Measurements from ENCODE around the gene HRH1. TPM values are rescaled to one million over a fixed set of nuclear protein-coding genes. Genes with fewer than 3 reads are reported as not detected.

The HRH1 gene
- total and polyA plus RNA-seq, 2 experiments from 2014 or later, result not detected

DNA sequence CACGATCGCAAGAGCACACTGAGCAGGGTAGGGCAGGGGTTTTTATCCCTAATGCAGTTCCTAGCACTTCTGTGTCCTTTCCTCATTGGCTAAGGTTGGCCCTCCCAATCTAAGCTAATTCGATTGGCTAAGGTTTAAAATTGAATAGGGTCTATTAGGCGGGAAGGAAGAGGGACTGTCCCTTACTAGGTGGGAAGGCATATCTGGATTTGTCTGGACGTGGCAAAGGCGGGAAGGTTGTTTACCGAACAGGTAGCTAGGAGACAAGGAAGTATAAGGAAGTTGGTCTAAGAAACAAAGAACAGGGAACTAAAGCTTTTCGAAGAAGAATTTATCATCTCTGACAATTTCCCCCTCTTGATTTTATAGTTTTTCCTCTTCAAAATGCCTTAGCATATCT is 93.1 kb downstream of the HRH1 start:
- Mint-ChIP-seq H3K27ac (no peak overlapping the region), H3K27me3 (ENCODE audit: insufficient read depth, low read depth, poor library complexity) (no peaks in the 10 kb centered on the region), H3K36me3 (ENCODE audit: low read depth) (no peaks in the 10 kb centered on the region), H3K4me3 (no peak overlapping the region), H3K9me3 (no peaks in the 10 kb centered on the region), H3K4me1 (no peaks in the 10 kb centered on the region)
- H3F3A ChIP-seq (replicated peaks; ENCODE audit: low read depth), result no peaks in the 10 kb centered on the region
- H3K27ac ChIP-seq (ENCODE audit: low read depth), result no peak overlapping the region
- H3K9me2 ChIP-seq (ENCODE audit: insufficient read depth), result no peaks in the 10 kb centered on the region
- no peak overlapping the region for H3K4me2 ChIP-seq
- H3K4me3 ChIP-seq, result no peak overlapping the region
- H4K20me1 ChIP-seq (replicated peaks; ENCODE audit: insufficient read depth), result no peaks in the 10 kb centered on the region
- no peaks in the 10 kb centered on the region for H3K79me2 ChIP-seq (replicated peaks; ENCODE audit: insufficient read depth)
- no peaks in the 10 kb centered on the region for H3K4me1 ChIP-seq (ENCODE audit: insufficient read depth)
- no peak overlapping the region for H2AFZ ChIP-seq
- ATAC-seq (no peak), DNase-seq (ENCODE audit: low spot score) (no peak)
- TF ChIP-seq, protein P1, sequence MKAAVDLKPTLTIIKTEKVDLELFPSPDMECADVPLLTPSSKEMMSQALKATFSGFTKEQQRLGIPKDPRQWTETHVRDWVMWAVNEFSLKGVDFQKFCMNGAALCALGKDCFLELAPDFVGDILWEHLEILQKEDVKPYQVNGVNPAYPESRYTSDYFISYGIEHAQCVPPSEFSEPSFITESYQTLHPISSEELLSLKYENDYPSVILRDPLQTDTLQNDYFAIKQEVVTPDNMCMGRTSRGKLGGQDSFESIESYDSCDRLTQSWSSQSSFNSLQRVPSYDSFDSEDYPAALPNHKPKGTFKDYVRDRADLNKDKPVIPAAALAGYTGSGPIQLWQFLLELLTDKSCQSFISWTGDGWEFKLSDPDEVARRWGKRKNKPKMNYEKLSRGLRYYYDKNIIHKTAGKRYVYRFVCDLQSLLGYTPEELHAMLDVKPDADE (IDR thresholded peaks at IDR 0.05), result no peak
- TF ChIP-seq CREB1 (CRISPR knock-in tag; IDR thresholded peaks at IDR 0.05; ENCODE audit: low read depth) (no peak), EZH2 (IDR thresholded peaks at IDR 0.05; ENCODE audit: low read depth, unreplicated experiment) (no peak), EZH2phosphoT487 (IDR thresholded peaks at IDR 0.05; ENCODE audit: unreplicated experiment) (no peak), POLR2AphosphoS5 (IDR thresholded peaks at IDR 0.05; ENCODE audit: low read depth) (no peak), JUNB (IDR thresholded peaks at IDR 0.05; ENCODE audit: unreplicated experiment) (no peak), ZNF114 (CRISPR knock-in tag; IDR thresholded peaks at IDR 0.05) (no peak)
- TF ChIP-seq, protein P2, sequence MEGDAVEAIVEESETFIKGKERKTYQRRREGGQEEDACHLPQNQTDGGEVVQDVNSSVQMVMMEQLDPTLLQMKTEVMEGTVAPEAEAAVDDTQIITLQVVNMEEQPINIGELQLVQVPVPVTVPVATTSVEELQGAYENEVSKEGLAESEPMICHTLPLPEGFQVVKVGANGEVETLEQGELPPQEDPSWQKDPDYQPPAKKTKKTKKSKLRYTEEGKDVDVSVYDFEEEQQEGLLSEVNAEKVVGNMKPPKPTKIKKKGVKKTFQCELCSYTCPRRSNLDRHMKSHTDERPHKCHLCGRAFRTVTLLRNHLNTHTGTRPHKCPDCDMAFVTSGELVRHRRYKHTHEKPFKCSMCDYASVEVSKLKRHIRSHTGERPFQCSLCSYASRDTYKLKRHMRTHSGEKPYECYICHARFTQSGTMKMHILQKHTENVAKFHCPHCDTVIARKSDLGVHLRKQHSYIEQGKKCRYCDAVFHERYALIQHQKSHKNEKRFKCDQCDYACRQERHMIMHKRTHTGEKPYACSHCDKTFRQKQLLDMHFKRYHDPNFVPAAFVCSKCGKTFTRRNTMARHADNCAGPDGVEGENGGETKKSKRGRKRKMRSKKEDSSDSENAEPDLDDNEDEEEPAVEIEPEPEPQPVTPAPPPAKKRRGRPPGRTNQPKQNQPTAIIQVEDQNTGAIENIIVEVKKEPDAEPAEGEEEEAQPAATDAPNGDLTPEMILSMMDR (conservative IDR thresholded peaks at IDR 0.05; ENCODE audit: low read depth in 2 of 2), result no peak
- TF ChIP-seq, protein P3, sequence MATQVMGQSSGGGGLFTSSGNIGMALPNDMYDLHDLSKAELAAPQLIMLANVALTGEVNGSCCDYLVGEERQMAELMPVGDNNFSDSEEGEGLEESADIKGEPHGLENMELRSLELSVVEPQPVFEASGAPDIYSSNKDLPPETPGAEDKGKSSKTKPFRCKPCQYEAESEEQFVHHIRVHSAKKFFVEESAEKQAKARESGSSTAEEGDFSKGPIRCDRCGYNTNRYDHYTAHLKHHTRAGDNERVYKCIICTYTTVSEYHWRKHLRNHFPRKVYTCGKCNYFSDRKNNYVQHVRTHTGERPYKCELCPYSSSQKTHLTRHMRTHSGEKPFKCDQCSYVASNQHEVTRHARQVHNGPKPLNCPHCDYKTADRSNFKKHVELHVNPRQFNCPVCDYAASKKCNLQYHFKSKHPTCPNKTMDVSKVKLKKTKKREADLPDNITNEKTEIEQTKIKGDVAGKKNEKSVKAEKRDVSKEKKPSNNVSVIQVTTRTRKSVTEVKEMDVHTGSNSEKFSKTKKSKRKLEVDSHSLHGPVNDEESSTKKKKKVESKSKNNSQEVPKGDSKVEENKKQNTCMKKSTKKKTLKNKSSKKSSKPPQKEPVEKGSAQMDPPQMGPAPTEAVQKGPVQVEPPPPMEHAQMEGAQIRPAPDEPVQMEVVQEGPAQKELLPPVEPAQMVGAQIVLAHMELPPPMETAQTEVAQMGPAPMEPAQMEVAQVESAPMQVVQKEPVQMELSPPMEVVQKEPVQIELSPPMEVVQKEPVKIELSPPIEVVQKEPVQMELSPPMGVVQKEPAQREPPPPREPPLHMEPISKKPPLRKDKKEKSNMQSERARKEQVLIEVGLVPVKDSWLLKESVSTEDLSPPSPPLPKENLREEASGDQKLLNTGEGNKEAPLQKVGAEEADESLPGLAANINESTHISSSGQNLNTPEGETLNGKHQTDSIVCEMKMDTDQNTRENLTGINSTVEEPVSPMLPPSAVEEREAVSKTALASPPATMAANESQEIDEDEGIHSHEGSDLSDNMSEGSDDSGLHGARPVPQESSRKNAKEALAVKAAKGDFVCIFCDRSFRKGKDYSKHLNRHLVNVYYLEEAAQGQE (IDR thresholded peaks at IDR 0.05; ENCODE audit: unreplicated experiment), result no peak
- H3K27me3 ChIP-seq (ENCODE audit: insufficient read depth), result no peaks in the 10 kb centered on the region
- no peaks in the 10 kb centered on the region for H3K36me3 ChIP-seq (ENCODE audit: insufficient read depth)

DNA sequence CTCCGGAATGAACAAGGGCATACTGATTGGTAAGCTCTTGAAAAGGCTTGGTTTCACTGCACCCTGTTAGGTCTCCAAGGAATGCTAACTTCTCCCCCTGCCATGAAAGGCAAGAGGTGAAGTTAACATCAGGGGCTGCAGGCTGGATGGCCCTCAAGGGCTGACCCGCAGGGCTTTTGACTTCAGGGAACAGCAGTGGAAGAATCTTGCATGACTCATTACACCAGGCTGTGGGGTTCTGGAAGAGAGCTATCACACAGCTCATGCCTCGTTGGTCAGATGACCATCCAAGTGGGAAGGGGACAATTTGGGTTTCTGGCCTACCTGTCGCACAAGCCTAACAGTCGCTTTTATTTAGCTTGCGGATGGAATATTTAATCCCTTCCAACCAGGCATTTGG is 94.3 kb downstream of the HRH1 start:
- no peaks in the 10 kb centered on the region for H3F3A ChIP-seq (replicated peaks; ENCODE audit: low read depth)
- no peak overlapping the region for H3K4me2 ChIP-seq
- Mint-ChIP-seq H3K27me3 (ENCODE audit: insufficient read depth, low read depth, poor library complexity) (no peaks in the 10 kb centered on the region), H3K27ac (no peak overlapping the region), H3K4me1 (no peaks in the 10 kb centered on the region), H3K36me3 (ENCODE audit: low read depth) (no peaks in the 10 kb centered on the region), H3K9me3 (no peaks in the 10 kb centered on the region), H3K4me3 (no peak overlapping the region)
- ATAC-seq, result no peak
- peaks cover 1% of the 10 kb centered on the region; the same call in 1 of the 2 replicates for H3K9me2 ChIP-seq (ENCODE audit: insufficient read depth)
- no peaks in the 10 kb centered on the region for H3K36me3 ChIP-seq (ENCODE audit: insufficient read depth)
- no peaks in the 10 kb centered on the region for H3K27me3 ChIP-seq (ENCODE audit: insufficient read depth)
- no peaks in the 10 kb centered on the region for H4K20me1 ChIP-seq (replicated peaks; ENCODE audit: insufficient read depth)
- H3K4me3 ChIP-seq, result no peak overlapping the region
- no peaks in the 10 kb centered on the region for H3K79me2 ChIP-seq (replicated peaks; ENCODE audit: insufficient read depth)
- H3K27ac ChIP-seq (ENCODE audit: low read depth), result no peak overlapping the region
- no peak for DNase-seq (ENCODE audit: low spot score)
- no peak overlapping the region for H2AFZ ChIP-seq
- H3K4me1 ChIP-seq (ENCODE audit: insufficient read depth), result no peaks in the 10 kb centered on the region
- TF ChIP-seq EZH2 (IDR thresholded peaks at IDR 0.05; ENCODE audit: low read depth, unreplicated experiment), result no peak
- TF ChIP-seq NANOG (IDR thresholded peaks at IDR 0.05; ENCODE audit: borderline replicate concordance), result no peak
- no peak for TF ChIP-seq STAT1 (IDR thresholded peaks at IDR 0.05; ENCODE audit: unreplicated experiment)
- TF ChIP-seq, protein P3 (IDR thresholded peaks at IDR 0.05; ENCODE audit: unreplicated experiment), result no peak
- no peak for TF ChIP-seq CREB1 (CRISPR knock-in tag; IDR thresholded peaks at IDR 0.05; ENCODE audit: low read depth)
- no peak for TF ChIP-seq ZNF114 (CRISPR knock-in tag; IDR thresholded peaks at IDR 0.05)
- no peak for TF ChIP-seq POLR2AphosphoS5 (IDR thresholded peaks at IDR 0.05; ENCODE audit: low read depth)
- TF ChIP-seq, protein P2 (conservative IDR thresholded peaks at IDR 0.05; ENCODE audit: low read depth in 2 of 2), result no peak
- TF ChIP-seq ZNF331 (CRISPR knock-in tag; IDR thresholded peaks at IDR 0.05; ENCODE audit: low read depth), result no peak
- TF ChIP-seq JUNB (IDR thresholded peaks at IDR 0.05; ENCODE audit: unreplicated experiment), result no peak
